Tibial nerve (tissue), 3 donors: ENCODE data around the gene PRR9.

Experiments
- POLR2A ChIP-seq, 2 donors: fragments of 450-650 bp; IDR thresholded peaks; one replicate each; pipeline ENCODE4 v1.6.1; 2017; ENCODE audit warnings: antibody characterized with exemption in 2 of 2, mild to moderate bottlenecking in 2 of 2, moderate library complexity in 2 of 2
- TF ChIP-seq, protein P1 (sequence below), 5 experiments: fragments of 200-600 bp in 3 of 5; fragments of 450-650 bp in 2 of 5; sonication (generic) in 3 of 5; IDR thresholded peaks; one replicate each; pipeline ENCODE4 v1.5.1; 2016 to 2019; ENCODE audit warnings: antibody characterized with exemption in 5 of 5, mild to moderate bottlenecking in 3 of 5, moderate library complexity in 2 of 5

GRCh38 chr1:153210206-153210605 lies 7.2 kb upstream of the PRR9 start:
- no peak for TF ChIP-seq POLR2A (IDR thresholded peaks at IDR 0.05)
- TF ChIP-seq, protein P1, sequence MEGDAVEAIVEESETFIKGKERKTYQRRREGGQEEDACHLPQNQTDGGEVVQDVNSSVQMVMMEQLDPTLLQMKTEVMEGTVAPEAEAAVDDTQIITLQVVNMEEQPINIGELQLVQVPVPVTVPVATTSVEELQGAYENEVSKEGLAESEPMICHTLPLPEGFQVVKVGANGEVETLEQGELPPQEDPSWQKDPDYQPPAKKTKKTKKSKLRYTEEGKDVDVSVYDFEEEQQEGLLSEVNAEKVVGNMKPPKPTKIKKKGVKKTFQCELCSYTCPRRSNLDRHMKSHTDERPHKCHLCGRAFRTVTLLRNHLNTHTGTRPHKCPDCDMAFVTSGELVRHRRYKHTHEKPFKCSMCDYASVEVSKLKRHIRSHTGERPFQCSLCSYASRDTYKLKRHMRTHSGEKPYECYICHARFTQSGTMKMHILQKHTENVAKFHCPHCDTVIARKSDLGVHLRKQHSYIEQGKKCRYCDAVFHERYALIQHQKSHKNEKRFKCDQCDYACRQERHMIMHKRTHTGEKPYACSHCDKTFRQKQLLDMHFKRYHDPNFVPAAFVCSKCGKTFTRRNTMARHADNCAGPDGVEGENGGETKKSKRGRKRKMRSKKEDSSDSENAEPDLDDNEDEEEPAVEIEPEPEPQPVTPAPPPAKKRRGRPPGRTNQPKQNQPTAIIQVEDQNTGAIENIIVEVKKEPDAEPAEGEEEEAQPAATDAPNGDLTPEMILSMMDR (IDR thresholded peaks at IDR 0.05), result no peak
